22Rv1 (cell line): ENCODE data around the gene ZBED4.

Experiments used
- CTCF ChIP-seq: fragments of 450-650 bp; IDR thresholded peaks from 2 replicates; pipeline ENCODE4 v1.5.1; 2017; ENCODE audit warnings: mild to moderate bottlenecking
- ZFX ChIP-seq: fragments of 450-650 bp; IDR thresholded peaks from 2 replicates; pipeline ENCODE4 v1.6.1; 2017; ENCODE audit warnings: antibody characterized with exemption, borderline replicate concordance

- TF ChIP-seq CTCF, result no peak
- no peak for TF ChIP-seq ZFX
Observed at GRCh38 chr22:49916831-49917230, 63.2 kb downstream of the ZBED4 start.
